ENCODE results near the gene CDK6.

The CDK6 gene

DNA sequence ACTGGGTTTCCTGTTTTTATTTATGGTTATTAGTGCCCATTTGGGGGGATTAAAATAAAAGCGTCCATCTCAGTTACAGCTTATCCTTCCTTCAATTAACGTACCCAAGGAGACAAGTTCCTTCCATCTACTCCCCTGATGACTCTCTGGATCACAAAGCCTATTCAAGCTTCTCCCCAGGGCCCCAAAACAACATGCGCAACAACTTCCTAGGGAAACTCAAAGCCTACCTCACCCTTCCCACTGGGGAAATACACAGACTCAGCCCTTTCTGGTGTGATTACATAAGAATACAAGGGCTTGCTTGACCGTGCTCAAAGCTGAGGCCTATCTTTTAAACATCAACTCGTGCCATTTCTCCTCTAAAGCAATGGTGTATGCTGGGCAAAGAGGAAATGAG is 112.4 kb downstream of the CDK6 start:
- TF ChIP-seq, protein P1, sequence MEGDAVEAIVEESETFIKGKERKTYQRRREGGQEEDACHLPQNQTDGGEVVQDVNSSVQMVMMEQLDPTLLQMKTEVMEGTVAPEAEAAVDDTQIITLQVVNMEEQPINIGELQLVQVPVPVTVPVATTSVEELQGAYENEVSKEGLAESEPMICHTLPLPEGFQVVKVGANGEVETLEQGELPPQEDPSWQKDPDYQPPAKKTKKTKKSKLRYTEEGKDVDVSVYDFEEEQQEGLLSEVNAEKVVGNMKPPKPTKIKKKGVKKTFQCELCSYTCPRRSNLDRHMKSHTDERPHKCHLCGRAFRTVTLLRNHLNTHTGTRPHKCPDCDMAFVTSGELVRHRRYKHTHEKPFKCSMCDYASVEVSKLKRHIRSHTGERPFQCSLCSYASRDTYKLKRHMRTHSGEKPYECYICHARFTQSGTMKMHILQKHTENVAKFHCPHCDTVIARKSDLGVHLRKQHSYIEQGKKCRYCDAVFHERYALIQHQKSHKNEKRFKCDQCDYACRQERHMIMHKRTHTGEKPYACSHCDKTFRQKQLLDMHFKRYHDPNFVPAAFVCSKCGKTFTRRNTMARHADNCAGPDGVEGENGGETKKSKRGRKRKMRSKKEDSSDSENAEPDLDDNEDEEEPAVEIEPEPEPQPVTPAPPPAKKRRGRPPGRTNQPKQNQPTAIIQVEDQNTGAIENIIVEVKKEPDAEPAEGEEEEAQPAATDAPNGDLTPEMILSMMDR (IDR thresholded peaks at IDR 0.05), result no peak

DNA sequence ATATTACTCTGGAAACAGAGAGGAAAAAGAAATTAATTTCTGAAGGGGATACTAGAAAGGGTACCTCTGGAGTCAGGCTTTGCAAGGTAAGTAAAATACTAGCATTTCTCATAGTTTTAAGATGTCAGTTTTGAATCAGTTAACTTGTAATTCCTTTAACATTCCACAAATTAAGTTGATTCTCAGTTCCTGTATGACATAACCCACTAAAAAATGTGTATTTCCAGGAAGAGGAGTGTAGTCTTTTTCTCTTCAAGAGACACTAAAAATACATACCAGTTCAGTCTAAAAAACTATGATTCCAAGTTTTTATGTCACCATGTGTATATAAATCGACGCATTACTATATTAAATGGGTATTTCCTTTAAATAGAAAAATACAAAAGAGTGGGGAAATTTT is 113.2 kb downstream of the CDK6 start:
- TF ChIP-seq, protein P1 (IDR thresholded peaks at IDR 0.05), result no peak

DNA sequence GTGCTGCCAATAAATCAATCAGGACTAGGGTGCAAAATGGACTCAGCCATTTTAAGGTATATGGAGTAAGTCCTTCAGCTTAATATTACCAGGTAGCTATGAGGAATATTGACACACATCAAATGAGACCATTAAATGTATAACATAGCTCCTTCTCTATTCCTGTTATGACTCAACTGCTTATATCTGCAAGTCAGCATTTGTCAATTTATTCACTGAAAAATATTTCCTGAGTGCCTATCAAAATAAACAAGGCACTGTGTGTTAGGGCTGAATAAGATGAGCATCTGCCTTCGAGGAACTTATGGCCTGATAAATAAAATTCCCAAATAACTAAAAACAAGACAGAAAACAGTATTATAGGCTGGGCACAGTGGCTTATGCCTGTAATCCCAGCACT is 113.8 kb downstream of the CDK6 start:
- TF ChIP-seq, protein P1 (IDR thresholded peaks at IDR 0.05), result no peak

DNA sequence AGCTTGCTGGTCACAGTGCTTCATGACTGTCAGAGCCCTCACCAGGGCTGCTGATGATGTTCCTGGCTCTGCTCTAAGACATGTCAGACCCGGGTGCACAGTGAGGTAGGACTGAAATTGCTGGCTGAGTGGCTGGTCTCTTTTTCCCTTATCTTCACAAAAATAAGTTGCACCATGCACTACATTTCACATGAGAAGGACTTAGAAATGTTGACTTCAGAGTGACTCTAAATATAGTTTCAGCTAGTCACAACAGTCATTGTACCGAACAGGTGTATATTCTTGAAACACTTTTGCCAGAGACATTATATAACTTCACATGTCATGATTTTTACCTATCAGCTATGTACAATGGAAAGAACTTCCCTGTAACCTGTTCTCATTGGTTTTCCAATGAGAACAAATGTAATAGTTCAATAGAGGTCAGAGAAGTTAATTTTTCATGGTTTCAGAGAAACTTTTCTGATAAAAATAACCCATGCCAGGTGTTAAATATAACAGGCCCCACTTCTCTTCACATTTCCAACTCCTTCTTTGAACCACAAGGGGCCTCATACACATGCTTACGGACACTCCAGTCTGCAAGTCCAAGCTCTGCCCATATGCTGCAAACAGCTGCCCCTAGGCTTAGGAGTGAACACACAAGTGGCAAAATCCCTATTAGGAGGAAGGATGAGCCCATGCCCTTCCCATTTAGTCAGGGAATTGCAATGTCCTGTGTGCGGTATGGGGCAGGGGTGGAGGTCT is 115.6 kb downstream of the CDK6 start:
- TF ChIP-seq, protein P1 (IDR thresholded peaks at IDR 0.05), result no peak

DNA sequence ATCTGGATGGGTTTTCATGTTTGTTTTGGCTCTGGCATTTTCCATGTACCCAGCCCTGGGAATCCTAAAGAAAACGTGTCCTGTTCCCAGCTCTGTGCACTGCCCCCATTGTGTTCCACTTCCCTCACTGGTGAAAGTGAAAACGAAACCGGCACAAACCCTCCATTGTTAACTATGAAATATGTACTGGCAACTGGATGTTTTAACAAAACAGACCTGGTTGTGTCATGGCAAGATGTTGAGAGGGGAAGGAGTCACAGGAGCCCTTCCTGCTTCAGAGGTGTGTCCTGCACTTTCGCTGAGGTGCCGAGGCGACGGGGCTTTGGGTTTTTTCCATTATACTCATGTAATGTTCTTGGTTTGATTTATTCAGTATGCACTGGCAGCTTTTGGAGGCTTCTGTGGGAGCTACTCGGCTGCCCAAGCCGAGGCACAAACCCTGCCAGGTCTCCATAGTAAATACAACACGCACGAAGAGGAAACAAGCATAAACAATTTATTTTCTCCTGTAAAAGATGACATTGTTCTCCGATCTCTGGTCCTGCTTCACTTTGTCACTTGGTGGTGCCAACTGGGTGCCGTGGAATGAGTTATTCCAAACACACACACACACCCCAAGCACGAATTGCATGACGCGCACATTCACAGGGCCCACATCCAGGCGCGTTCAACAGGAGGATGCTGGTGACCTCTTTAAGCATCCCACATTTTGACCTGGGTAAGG is 118.2 kb downstream of the CDK6 start:
- TF ChIP-seq, protein P1 (IDR thresholded peaks at IDR 0.05), result no peak

DNA sequence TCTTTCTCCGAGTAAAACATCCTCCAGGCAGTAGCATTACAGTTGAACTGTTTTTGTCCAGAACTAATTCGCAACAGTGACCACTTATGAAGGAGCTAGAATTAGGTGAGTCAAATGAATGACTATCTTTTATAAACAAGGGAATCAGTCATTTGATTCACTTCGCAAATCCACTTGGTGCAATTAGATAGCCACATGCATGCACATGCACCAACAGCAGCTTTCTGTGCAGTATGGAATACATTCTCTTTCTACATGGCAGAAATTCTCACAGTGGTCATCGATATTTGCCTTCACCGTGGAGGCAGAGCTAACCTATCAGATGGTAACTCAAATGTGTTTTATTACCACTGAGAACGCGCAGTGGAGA is 118.8 kb downstream of the CDK6 start:
- TF ChIP-seq, protein P1 (IDR thresholded peaks at IDR 0.05), result no peak

DNA sequence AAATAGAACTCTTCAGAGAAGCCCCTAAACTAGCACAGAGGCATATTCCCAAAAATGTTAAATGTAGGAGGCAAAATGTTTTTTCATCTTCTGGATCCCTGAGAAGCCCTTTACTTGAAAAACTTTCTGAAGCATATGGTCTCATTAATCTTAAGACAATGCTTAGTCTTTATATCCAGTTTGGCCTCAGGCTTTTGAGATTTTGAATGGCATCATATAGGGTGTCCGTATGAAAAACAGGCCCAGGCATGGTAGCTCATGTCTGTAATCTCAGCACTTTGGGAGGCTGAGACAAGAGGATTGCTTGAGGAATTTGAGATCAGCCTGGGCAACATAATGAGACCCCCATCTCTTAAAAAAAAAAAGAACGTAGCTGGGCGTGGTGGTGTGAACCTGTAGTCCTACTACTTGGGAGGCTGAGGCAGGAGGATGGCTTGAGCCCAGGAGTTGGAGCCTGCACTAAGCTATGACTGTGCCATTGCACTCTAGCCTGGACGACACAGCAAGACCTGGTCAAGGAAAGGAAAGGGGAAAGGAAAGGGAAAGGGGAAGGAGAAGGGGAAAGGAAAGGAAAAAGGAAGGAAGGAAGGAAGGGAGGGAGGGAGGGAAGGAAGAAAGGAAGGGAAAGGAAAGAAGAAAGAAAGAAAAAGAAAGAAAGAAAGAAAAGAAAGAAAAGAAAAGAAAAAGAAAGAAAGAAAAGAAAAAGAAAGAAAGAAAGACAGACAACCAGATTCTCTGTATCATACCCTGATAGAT is 119.4 kb downstream of the CDK6 start:
- TF ChIP-seq, protein P1 (IDR thresholded peaks at IDR 0.05), result no peak

Data from LNCAP (cell line).